ENCODE data around the gene STX18.

Gene STX18

GRCh38 chr4:4374388-4375098 is 167.3 kb downstream of the STX18 start:
- no peak for DNase-seq
